HFFc6 (cell line): ENCODE data around the gene ABCA4. TPM values are rescaled to one million over a fixed set of nuclear protein-coding genes. Genes with fewer than 3 reads are reported as not detected.
"Not testable (repeated sequence)": the region's sequence is repeated elsewhere in the genome, so short reads cannot be mapped to it uniquely, and the experiment has no call there.

ENCODE experiments used
- DNase-seq: peaks from one replicate; pipeline ENCODE4 v3.0.0-alpha.2; 2018
- H3K27ac Mint-ChIP-seq: 2 replicates; pipeline ENCODE4 v1.8.0; 2020; ENCODE audit warnings: mild to moderate bottlenecking, mixed read lengths
- H3K27me3 Mint-ChIP-seq: 2 replicates; pipeline ENCODE4 v1.8.0; 2021; ENCODE audit warnings: mild to moderate bottlenecking, moderate library complexity, mixed read lengths; ENCODE audit not compliant: insufficient read depth
- H3K36me3 Mint-ChIP-seq: 2 replicates; pipeline ENCODE4 v1.8.0; 2021; ENCODE audit warnings: low read depth, mixed read lengths
- H3K4me1 Mint-ChIP-seq: 2 replicates; pipeline ENCODE4 v1.8.0; 2020; ENCODE audit warnings: low read depth, mixed read lengths
- H3K4me3 Mint-ChIP-seq: 2 replicates; pipeline ENCODE4 v1.8.0; 2020; ENCODE audit warnings: mild to moderate bottlenecking, moderate library complexity, mixed read lengths
- H3K9me3 Mint-ChIP-seq: 2 replicates; pipeline ENCODE4 v1.8.0; 2020; ENCODE audit warnings: mild to moderate bottlenecking, mixed read lengths
- total RNA-seq, 6 experiments: library from RNA; stranded (reverse); fragmentation: NEBNext Ultra II Directional; extraction: Animal tissue kit (Norgen Biotek cat#: 25700); gene quantifications; 2 replicates in 1 of 6; 3 replicates in 5 of 6; pipeline ENCODE4 v1.2.3, GENCODE V29; 2021
- TF ChIP-seq, protein P1 (sequence below): fragments of 200-600 bp; sonication (generic); IDR thresholded peaks from 2 replicates; pipeline ENCODE4 v1.5.0; 2021; ENCODE audit warnings: antibody characterized with exemption, mild to moderate bottlenecking

ABCA4 gene
- total RNA-seq, 6 experiments from 2014 or later = 0.03 to 0.09 (median 0.05) TPM; not detected in 3

DNA sequence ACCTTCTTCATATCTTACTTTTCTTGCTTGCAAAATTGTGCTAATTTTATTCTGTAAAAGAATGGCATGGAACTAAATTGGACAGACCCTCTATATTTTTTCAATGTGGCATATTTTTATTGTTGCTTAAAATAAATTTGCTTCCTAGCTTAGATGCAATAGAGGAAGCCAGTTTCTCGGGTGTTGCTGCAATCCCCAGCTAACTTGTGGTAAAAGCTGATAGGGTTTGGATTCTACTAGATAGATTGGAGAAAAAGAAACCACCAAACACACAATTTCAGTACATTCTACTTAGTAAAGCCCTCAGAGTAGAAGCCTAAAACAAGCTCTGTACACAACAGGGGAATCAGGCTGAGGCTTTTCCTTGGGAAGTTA lies 162.2 kb downstream of the ABCA4 start:
- Mint-ChIP-seq H3K27me3 (peaks cover 13% of the 10 kb centered on the region), H3K4me3 (no peak overlapping the region), H3K4me1 (no peaks in the 10 kb centered on the region; the same call in 1 of the 2 replicates), H3K36me3 (peaks cover 10% of the 10 kb centered on the region; the same call in 1 of the 2 replicates), H3K9me3 (peaks cover 17% of the 10 kb centered on the region), H3K27ac (no peak overlapping the region)
- TF ChIP-seq, protein P1, sequence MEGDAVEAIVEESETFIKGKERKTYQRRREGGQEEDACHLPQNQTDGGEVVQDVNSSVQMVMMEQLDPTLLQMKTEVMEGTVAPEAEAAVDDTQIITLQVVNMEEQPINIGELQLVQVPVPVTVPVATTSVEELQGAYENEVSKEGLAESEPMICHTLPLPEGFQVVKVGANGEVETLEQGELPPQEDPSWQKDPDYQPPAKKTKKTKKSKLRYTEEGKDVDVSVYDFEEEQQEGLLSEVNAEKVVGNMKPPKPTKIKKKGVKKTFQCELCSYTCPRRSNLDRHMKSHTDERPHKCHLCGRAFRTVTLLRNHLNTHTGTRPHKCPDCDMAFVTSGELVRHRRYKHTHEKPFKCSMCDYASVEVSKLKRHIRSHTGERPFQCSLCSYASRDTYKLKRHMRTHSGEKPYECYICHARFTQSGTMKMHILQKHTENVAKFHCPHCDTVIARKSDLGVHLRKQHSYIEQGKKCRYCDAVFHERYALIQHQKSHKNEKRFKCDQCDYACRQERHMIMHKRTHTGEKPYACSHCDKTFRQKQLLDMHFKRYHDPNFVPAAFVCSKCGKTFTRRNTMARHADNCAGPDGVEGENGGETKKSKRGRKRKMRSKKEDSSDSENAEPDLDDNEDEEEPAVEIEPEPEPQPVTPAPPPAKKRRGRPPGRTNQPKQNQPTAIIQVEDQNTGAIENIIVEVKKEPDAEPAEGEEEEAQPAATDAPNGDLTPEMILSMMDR = no peak
- DNase-seq = no peak

DNA sequence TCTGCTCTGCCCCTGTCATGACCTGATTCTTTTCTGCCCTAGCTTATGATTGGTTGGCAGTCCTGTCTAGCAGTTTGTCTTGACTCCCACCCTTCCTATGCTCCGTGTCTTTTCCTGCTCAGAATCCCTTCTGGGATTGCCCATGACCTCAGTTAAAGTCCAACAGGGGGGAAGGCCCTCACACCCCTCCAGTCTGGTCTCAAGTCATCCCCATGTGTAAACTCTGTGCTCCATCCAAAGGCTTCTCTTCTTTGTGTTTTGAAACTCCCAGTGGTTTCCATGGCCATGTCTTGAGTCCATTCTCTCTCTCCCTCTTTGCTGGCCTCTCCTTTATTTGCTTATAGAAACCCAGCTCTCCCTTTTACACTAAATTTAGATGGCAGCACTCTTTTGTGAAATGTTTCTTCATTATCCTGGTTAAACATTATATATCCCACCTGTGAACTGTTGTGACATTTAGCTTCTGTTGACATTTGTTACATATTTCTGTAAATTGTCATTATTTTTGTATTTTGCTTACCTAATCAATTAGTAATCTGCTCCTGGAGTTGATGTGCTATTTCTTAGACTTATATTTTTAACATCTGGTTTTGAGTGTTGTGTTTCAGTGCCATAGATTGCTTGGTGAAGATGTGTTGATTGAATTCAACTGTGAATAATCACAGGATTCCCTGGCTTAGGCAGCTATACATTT lies 162.8 kb downstream of the ABCA4 start:
- Mint-ChIP-seq H3K9me3 (peaks cover 17% of the 10 kb centered on the region), H3K4me3 (no peak overlapping the region), H3K4me1 (no peaks in the 10 kb centered on the region; the same call in 1 of the 2 replicates), H3K36me3 (peaks cover 10% of the 10 kb centered on the region; the same call in 1 of the 2 replicates), H3K27ac (no peak overlapping the region), H3K27me3 (peaks cover 13% of the 10 kb centered on the region)
- DNase-seq = no peak
- TF ChIP-seq, protein P1 = no peak

DNA sequence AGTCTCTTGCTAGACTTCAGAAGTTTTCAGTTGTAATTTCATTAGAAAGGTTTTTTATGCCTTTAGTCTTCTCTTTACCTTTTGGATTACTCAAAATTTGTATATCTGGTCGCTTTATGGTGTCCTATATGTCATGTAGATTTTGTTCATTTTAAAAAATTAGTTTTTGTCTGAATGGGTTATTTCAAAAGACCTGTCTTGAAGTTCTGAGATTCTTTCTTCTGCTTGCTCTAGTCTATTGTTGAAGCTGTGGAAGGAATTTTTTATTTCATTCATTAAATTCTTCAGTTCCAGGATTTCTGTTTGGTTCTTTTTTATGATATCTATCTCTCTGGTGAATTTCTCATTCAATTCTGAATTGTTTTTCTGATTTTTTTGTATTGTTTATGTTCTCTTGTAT lies 165.2 kb downstream of the ABCA4 start:
- H3K27ac Mint-ChIP-seq = no peak overlapping the region
- peaks cover 10% of the 10 kb centered on the region for H3K27me3 Mint-ChIP-seq
- H3K4me3 Mint-ChIP-seq = no peak overlapping the region
- no peak for DNase-seq
- peaks cover 25% of the 10 kb centered on the region for H3K9me3 Mint-ChIP-seq
- peaks cover 14% of the 10 kb centered on the region for H3K36me3 Mint-ChIP-seq
- H3K4me1 Mint-ChIP-seq = no peaks in the 10 kb centered on the region; the same call in 1 of the 2 replicates
- TF ChIP-seq, protein P1 = no peak

DNA sequence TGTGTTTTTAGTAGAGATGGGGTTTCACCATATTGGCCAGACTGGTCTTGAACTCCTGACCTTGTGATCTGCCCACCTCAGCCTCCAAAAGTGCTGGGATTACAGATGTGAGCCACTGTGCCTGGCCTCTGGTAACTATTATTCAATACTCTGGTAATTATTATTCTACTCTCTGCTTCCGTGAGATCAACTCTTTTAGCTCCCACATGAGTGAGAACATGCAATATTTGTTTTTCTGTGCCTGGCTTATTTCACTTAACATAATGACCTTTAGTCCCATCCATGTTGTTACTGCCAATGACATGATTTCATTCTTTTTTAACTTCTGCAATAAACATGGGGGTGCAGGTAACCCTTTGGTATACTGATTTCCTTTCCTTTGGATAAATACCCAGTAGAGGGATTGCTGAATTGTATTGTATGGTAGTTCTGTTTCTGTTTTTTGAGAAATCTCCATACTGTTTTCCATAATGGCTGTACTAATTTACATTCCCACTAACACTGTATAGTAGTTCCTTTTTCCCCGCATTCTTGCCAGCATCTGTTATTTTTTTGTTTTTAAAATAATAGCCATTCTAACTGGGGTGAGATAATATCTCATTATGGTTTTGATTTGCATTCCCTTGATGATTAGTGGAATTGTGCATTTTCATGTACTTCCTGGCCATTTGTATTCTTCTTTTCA lies 173.8 kb downstream of the ABCA4 start:
- H3K9me3 Mint-ChIP-seq, H3K36me3 Mint-ChIP-seq, H3K4me3 Mint-ChIP-seq, DNase-seq, H3K27ac Mint-ChIP-seq, H3K4me1 Mint-ChIP-seq: not testable (repeated sequence)
- peaks cover 13% of the 10 kb centered on the region for H3K27me3 Mint-ChIP-seq

Other genes starting within 250 kb of the ABCA4 start
- 10 to 100 TPM; 51.8 to 65.7 (median 60.1) TPM for gene DNTTIP2, start 241.9 kb downstream of the ABCA4 start, total RNA-seq
- 10 to 100 TPM; 35.7 to 42.2 (median 40.8) TPM for gene GCLM, start 211.7 kb downstream of the ABCA4 start, total RNA-seq
- 10 to 100 TPM; 36.9 to 60.3 (median 52.9) TPM for gene ARHGAP29, start 116.4 kb upstream of the ABCA4 start, total RNA-seq